ENCODE measurements around the gene EIF4EBP2.
A peak's percentile ranks its signal among the peaks of the same experiment; 100 is the strongest.

The EIF4EBP2 gene

DNA sequence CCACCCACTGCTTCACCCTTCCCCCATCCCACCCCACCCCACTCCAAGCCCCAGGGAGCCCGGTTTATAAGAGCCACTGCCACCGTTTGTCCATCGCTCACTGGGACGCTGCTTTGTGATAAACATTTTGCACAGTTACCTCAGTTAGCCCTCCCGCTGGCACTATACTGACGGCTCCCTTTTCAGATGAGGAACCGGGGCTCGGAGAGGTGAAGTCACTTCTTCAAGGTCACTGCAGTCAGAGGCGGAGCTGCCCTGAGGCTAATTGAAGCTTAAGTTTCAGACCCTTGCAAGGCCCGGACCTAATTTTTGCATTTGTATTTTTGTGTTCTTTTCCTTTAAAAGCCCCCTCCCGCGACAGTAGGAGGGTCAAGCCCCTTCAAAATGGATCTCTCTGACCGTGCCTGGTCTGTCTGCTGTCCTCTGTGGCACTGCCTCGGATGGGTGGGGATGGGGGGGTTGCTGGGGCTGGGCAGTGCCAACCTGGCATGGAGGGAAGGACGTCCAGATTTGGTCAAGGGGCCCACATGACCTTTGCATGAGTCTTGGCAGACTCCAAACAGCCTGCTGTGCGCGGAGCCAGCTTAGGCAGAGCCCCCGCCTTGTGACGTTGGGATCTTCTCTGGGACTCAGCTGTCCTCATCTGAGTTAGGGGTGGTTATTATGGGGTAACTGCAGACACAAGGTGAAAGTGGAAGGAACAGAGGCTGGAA lies 55.3 kb downstream of the EIF4EBP2 start:
- peaks cover 15% of the 10 kb centered on the region for H3K27me3 Mint-ChIP-seq
- no peak overlapping the region for H3K27ac Mint-ChIP-seq
- no peaks in the 10 kb centered on the region for H3K36me3 Mint-ChIP-seq
- H3K4me3 Mint-ChIP-seq = no peak overlapping the region
- H3K9me3 Mint-ChIP-seq = no peaks in the 10 kb centered on the region
- H3K4me1 Mint-ChIP-seq = no peaks in the 10 kb centered on the region

DNA sequence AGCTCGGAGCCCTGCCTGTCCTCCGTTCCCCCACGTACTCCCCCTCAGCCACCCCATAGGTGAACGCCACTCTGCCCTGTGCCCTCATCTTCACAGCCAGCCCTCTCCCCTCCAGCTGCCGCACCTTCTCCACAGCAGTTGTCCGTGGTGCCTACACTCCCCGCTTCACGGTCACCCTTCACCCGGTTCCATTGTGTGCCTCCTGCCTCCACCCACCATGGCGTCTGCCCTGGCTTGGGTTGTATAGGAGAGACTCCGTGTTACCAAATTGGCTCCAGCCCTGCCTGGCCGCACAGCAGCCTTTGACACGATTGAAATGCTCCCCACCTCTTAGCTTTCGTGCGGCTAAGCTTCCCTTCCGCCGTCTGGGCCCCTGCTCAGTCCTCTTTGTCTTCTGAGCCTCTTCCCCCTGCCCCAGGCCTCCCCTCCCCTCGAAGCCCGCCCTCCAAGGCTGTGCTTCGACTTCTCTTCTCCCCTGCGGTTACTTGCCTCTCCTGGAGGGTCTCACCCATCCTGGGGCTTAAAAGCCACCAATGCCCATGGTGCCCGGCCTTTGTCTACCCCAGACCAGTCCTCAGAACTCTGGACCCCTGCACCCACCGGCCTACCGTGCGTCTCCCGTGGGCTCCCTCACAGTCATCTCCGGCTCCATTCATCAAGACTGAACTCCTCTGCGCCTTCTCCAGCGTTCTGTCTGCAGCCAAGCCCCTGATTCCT lies 56.0 kb downstream of the EIF4EBP2 start:
- no peaks in the 10 kb centered on the region for H3K9me3 Mint-ChIP-seq
- no peaks in the 10 kb centered on the region for H3K4me1 Mint-ChIP-seq
- H3K27me3 Mint-ChIP-seq = peaks cover 15% of the 10 kb centered on the region
- no peaks in the 10 kb centered on the region for H3K36me3 Mint-ChIP-seq
- H3K4me3 Mint-ChIP-seq = peak overlapping the region; percentile 70
- H3K27ac Mint-ChIP-seq = no peak overlapping the region

DNA sequence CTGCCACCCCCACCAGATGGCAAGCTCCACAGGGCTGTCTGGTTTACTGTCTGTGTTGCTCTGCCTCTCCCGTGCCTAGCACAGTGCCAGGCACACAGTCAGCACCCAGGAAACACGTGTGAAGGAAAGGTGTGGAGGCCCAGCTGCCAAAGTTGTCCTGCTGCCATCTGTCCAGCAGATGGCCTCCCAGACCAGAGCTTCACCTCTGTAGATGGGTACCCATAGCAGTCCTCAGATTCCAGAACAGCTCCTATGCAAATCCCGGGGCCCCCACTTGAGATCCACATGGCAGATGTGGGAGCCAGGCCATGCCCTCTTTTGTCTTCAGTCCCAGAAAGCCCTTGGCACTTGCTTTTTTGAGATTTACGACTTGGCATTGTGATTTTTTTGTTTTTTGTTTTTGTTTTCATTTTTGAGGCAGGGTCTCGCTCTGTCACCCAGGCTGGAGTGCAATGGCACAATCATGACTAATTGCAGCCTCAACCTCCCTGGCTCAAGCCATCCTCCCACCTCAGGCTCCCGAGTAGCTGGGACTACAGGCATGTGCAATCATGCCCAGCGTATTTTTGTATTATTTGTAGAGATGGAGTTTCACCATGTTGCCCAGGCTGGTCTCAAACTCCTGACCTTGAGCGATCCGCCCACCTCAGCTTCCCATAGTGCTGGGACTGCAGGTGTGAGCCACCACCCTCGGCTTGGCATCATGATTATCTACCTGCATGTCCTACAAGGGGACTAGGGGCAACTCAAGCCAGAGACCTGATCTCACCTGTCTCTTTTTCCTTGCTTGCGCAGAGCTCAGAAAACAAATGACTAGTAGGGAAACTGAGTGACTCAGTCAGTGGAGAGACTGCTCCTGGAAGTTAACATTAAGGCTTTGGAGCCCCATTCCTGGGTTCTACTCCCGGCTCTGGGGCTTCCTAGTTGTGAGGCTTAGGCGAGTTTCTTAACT lies 57.7 kb downstream of the EIF4EBP2 start:
- peaks cover 15% of the 10 kb centered on the region for H3K27me3 Mint-ChIP-seq
- H3K36me3 Mint-ChIP-seq = no peaks in the 10 kb centered on the region
- H3K27ac Mint-ChIP-seq = no peak overlapping the region
- no peak overlapping the region for H3K4me3 Mint-ChIP-seq
- H3K4me1 Mint-ChIP-seq = no peaks in the 10 kb centered on the region
- H3K9me3 Mint-ChIP-seq = no peaks in the 10 kb centered on the region

DNA sequence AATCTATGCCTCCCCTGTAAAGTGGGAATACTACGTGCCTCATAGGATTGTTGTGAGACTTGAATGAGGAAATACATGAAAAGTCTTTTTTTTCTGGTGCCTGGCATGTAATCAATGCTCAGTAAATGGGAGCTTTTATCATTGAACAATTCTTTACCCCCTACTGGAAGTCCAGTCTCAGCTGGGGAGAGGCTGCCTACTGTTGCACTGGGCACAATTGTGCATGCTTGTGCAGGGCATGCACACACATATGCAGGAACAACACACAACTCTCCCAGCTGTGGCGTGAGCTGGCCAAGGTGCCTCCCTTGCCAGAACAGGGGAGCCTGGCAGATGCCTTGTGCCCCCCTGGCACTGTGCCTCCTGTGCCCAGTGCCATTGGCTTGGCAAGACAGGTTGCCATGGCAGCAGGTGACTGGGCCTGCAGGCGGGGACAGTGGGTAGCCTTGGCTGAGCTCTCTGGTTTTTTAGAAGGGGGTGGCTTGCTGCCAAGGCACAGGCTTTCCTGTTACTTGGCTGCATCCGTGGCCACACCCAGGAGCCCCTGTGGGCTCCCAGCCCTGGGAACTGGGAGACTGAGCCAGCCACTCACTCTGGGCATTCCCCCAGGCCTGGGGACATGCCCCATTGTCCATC lies 58.5 kb downstream of the EIF4EBP2 start:
- H3K27ac Mint-ChIP-seq = no peak overlapping the region
- H3K4me3 Mint-ChIP-seq = no peak overlapping the region
- H3K4me1 Mint-ChIP-seq = no peaks in the 10 kb centered on the region
- H3K36me3 Mint-ChIP-seq = no peaks in the 10 kb centered on the region
- H3K9me3 Mint-ChIP-seq = no peaks in the 10 kb centered on the region
- peaks cover 14% of the 10 kb centered on the region for H3K27me3 Mint-ChIP-seq

DNA sequence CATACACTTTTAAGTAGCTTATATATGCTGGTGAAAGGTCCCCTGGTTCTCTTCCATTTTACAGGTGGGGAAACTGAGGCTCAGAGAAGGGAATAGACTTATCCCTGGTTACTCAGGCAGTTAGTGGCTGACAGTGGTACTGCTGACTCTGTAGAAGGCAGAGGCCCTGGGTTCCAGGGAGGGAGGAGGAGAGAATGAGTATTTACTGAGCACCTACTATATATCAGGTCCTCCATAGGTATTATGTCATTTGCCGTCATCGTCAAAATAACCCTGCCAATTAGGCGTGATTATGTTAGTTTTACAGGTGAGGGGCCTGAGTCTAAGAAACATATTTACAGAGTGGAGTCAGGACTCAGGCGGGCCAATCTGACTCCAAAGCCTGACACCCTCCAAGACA lies 61.3 kb downstream of the EIF4EBP2 start:
- H3K36me3 Mint-ChIP-seq = no peaks in the 10 kb centered on the region
- no peaks in the 10 kb centered on the region for H3K9me3 Mint-ChIP-seq
- peaks cover 3% of the 10 kb centered on the region for H3K27me3 Mint-ChIP-seq
- H3K4me3 Mint-ChIP-seq = no peak overlapping the region
- no peak overlapping the region for H3K27ac Mint-ChIP-seq
- no peaks in the 10 kb centered on the region for H3K4me1 Mint-ChIP-seq

DNA sequence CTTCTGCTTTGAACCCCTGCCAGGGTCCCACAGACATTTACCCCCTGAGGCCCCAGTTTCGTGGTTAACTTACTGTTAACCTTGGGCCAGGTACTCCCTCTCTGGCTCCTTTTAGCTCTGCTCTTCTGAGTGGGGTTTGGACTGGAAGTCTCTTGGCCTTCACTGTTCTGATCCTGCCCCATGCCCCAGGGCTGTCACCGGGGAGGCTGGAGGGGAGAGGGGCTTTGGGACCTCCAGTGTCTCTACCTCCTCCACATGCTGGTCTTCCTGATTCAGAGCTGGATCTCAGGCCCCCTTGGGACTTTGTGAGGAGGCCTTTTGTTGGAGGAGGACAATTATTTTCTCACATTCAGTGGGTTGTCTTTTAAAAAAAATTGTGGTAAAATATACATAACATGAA lies 61.9 kb downstream of the EIF4EBP2 start:
- Mint-ChIP-seq H3K9me3 (no peaks in the 10 kb centered on the region), H3K27ac (no peak overlapping the region), H3K4me3 (no peak overlapping the region), H3K27me3 (no peaks in the 10 kb centered on the region), H3K4me1 (no peaks in the 10 kb centered on the region), H3K36me3 (no peaks in the 10 kb centered on the region)

DNA sequence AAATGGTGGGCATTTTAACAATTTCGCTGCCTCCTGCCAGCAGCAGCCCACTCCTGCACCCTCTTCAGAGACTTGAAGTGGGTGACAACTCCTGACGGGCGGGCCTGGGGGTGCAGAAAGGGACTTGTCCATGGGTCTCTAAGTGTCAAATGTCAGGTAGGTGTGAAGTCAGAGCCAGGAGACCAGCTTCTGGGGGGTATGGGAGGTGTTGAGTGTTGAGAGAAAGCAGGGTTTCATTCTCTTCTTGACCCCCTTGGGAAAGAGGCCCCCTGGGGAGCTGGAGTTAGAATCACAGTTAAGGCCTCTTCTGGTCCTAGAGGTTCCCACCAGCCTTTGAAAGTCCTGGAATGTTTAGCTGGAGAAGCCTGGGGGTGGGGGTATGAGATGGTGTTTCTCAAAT lies 63.0 kb downstream of the EIF4EBP2 start:
- Mint-ChIP-seq H3K4me1 (no peaks in the 10 kb centered on the region), H3K4me3 (no peak overlapping the region), H3K27me3 (no peaks in the 10 kb centered on the region), H3K9me3 (no peaks in the 10 kb centered on the region), H3K36me3 (no peaks in the 10 kb centered on the region), H3K27ac (no peak overlapping the region)

DNA sequence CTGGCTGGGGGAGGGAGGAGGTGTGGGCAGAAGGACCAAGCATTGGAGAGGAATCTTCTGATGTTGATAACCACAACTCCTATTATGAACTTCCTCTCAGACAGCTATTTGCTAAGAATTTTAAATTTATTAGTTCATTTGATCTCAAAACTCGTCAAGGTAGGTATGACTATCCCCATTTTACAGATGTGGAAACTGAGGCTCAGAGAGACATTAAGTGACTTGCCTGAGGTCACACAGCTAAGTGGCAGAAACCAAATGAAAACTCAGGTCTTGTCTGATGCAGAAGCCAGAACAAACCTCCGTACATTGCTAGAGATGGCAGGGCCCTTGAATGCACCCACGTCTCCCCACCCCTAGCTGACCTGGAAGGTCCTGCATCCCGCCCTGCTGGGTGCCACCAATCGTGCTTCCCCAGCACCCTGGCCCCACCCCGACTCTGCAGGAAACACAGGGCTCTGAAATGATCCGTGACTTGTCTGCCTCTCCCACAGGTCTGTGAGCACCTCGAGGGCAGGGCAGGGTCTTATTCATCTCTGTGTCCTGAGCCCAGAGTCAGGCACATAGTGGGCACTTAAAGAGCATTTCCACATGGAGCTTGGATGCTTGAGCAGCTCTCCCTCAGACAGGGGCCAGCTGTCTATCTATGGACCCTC lies 69.0 kb downstream of the EIF4EBP2 start:
- Mint-ChIP-seq H3K9me3 (no peaks in the 10 kb centered on the region), H3K27me3 (no peaks in the 10 kb centered on the region), H3K4me1 (peaks cover 30% of the 10 kb centered on the region), H3K36me3 (no peaks in the 10 kb centered on the region), H3K27ac (no peak overlapping the region), H3K4me3 (no peak overlapping the region)

DNA sequence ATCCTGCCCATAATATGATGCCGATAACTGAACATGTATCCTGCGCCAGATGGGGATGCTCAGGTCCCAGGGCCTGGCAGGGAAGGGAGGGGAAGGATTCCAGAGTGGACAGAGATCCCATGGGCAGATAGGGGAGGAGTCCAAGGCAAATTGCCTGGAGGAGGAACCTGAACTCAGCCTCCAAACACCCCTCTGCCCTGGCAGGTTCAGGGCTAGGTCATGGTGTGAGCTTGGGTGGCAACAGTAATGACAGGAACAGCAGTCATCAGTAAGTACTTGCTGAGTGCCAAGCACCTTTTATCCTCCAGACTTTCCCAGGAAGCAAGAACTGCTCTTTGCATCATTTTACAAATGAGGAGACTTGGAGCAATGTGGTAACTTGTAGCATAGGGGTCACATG lies 70.8 kb downstream of the EIF4EBP2 start:
- Mint-ChIP-seq H3K36me3 (no peaks in the 10 kb centered on the region), H3K9me3 (no peaks in the 10 kb centered on the region), H3K27ac (no peak overlapping the region), H3K4me3 (no peak overlapping the region), H3K27me3 (no peaks in the 10 kb centered on the region), H3K4me1 (peaks cover 41% of the 10 kb centered on the region)

DNA sequence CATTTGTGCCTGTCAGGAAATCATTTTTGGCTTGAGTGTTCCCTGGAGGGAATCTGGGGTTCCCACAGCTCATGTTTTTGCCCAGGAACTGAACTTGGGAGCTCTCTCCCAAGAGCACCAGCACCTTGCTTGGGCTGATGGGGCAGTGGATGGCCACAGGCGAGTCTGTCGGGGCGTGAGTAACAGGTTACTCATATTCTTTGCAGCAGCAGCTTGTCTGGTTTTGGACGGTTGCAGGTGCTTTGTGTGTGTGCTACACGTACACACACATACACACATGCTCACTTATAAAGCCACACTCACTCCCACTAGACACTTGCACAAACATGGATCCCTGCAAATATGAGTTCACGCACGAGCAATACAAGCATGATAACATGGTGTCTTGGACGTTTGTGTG lies 71.7 kb downstream of the EIF4EBP2 start:
- Mint-ChIP-seq H3K4me3 (no peak overlapping the region), H3K27me3 (no peaks in the 10 kb centered on the region), H3K4me1 (peaks cover 50% of the 10 kb centered on the region), H3K36me3 (no peaks in the 10 kb centered on the region), H3K27ac (no peak overlapping the region), H3K9me3 (no peaks in the 10 kb centered on the region)

DNA sequence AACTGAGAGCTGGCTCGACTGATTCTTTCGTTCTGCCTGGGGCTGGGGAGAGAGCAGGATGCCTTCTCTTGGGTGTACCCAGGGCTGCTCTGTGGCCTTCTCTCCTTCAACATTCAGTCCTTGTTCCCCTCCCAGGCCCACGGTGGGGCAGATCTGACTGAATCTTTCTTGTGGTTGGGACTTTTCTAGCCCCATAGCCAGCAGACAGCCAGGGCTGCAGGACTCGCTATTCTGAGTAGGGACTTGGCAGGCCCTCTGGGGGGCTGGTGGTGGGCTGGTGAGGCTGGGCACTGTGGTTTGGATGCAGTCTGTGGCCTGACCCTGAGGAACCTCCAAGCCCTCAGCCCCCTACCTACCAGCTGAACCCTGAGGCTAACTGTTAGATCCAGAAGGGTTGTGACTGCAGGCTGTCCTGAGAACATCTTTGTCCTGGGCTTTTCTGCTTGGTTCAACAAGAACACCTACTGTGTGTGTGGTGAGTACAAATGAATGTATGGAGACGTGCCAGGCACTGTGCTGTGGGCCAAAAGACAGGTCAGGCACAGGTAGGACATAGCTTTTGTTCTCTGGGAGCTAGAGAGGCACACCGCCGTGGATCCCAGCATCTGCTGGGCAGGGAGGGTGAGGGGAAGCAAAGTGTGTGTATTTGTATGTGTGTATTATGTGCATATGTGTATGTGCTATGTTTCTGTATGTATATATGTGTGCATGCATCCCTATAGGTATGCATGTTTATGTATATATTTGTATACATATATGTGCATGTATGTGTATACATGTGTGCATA lies 72.5 kb downstream of the EIF4EBP2 start:
- Mint-ChIP-seq H3K27ac (no peak overlapping the region), H3K27me3 (no peaks in the 10 kb centered on the region), H3K4me3 (peak overlapping the region; percentile 48), H3K4me1 (peaks cover 56% of the 10 kb centered on the region), H3K36me3 (no peaks in the 10 kb centered on the region), H3K9me3 (no peaks in the 10 kb centered on the region)

DNA sequence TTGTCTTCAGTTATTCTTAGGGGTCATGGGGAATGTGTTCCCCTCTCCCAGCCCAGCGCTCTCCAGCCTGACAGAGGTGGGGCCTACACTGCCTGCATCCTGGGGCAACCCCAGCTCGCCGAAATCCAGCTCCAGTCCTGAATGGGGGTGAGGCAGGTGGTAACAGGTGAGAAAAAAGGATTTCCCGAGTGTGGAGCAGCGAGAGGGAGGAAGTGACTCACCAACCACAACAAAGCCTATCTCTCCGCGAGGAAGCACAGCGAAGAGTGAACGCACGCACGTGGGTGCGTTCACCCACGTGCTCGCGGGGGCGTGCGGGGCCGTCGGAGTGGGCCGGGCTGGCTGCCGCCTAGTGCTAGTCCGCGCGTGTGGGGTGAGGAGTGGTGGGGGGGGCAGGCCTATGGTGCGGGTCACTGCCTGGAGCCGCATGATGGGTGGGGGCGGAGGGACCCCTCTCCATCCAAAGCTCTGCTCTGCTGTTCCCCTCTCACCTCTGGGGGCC lies 73.8 kb downstream of the EIF4EBP2 start:
- H3K27me3 Mint-ChIP-seq = no peaks in the 10 kb centered on the region

More for the DNA sequence above, 73.8 kb downstream of the EIF4EBP2 start:
- Mint-ChIP-seq H3K27ac (peak overlapping the region; percentile 93), H3K4me1 (peaks cover 60% of the 10 kb centered on the region), H3K9me3 (no peaks in the 10 kb centered on the region), H3K36me3 (no peaks in the 10 kb centered on the region), H3K4me3 (peak overlapping the region; percentile 82)

Data from activated naive CD4-positive, alpha-beta T cell treated with anti-CD3 and anti-CD28 coated beads, Interleukin-2, amount 50 U/mL, for 24 hours (primary cell).